Activated effector memory CD4-positive, alpha-beta T cell treated with Interleukin-2 at 50 U/mL for 16 hours (primary cell): ENCODE measurements around the gene OR51B6.

Source experiments
- DNase-seq: peaks from one replicate; pipeline ENCODE4 v3.0.0-alpha.2; 2020

Gene OR51B6

DNA sequence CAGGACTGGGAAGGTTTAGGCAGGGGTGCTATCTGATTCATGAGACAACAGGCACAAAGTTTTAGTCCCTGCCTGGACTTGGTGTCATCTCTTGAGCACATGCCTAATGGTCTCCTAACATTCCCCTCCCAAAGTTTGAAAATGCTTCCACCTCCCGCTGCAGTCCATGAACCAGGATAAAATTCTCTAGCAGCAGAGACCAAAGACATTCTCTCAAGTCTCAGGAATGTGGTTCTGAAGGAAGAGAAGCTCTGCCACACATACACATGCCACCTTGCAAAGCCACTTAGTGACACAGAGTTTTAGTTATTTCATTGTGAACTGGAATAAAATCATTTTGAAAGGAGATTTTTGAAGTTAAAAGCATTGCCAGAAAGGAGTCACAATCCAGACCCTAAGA lies 15.5 kb downstream of the OR51B6 start:
- DNase-seq, result no peak

DNA sequence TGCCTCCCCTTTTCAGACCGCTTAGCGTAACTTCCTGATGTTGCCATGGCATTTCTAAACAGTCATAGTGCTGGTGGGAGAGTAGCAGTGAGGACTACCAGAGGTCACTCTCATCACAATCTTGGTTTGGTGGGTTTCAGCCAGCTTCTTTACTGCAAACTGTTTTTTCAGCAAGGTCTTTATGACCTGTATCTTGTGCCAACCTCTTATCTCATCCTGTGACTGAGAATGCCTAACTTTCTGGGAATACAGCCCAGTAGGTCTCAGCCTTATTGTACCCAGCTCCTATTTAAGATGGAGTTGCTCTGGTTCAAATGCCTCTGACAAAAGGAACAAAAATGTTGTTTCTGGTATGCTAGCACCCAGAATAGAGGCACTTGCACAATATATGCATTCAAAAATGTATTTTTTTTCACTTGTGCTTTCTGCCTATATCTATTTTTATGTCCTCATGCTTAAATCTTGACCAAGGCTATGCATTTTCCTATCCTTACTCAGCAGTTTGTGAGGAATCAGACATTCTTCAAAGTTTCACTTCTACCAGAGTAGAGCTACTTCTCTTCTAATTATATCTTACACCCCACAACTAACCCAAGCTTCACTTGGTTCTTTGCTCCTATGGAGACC lies 16.3 kb downstream of the OR51B6 start:
- DNase-seq, result no peak

DNA sequence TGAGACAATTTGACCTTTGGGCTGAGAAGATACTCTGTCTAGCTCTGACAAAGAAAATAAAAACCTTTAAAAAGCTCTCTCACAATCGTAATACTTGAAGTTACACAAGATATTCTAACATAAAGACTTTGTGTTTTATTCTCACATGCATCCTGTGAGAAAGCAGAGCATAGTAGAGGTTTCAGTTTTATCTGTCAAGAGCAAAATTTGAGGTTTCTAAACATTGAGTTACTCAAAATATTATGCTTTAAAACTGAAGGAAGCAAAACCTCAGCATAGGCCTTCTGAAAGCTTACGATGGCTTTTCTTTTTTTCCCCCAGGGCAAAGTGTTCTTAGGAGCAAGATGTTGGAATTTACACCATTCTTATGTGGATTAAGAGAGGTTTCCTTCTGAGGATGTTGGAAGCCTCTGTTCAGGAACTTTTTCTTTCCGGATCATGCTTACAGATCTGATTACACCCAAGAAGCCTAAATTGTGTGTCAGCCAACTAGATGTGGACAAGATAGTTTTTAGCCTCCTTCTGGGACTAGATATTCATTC lies 17.3 kb downstream of the OR51B6 start:
- no peak for DNase-seq

DNA sequence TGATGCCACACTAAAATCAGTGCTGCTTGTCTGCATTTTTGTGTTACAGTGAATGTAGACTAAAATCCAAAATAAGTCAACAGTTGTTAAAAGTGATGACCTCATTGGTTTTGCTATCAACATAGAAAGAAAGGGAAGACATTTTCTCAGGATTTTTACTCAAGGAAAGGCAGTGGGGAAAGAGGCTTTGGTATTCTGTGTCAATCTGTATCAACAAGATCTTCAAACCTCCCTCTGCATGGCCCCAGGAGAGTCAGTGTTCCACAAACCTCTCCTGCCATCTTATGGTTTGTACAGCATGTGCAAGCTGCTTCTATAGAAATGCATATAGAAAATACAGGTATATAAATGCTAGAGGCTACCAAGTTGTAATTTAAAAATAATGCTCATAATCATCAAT lies 18.5 kb downstream of the OR51B6 start:
- no peak for DNase-seq

DNA sequence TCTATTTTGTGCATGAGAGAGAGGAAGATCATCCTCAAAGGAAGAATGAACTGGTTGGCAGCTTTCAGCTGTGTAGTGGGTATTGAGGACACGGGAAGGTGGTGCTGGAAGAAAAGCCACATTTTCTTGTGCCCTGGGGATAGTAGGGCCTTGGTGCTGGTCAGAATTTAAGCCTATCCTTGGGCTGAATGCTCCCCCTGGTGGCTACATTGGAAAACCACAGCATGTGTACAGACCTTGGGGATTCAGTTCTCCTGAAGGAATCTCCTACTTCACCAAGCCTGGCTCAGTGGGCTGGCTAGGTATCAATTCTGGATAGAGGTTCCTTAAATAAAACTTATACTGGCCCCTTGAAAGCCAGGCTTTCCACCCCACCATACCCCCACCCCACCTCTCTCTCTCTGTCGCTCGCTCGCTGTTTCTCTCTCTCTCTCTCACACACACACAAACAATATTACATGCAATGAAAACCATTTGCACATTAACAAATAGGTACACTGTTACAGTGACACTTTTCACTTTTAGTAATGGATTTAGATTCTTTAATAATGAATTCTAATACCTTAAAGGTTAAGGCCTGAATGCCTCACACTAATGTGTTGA lies 29.5 kb downstream of the OR51B6 start:
- no peak for DNase-seq

DNA sequence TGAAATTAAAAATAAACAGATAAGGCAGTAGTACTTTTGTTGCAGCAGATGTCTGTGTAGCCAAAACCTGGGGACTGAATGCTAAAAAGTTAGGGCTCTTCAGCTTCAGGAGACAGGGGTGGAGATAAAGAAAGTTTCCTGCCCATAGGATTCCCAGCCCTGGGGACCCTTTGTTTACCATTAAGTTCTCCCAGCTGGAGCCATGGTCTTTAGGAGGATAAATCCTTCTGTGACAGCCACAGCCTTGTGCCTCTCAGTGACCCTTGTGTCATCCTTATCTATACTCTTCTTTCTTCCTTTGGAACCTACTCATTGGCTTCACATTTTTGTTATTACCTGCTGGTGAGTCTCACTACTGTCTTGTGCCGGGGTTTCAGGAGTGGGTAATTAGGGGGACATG lies 32.3 kb downstream of the OR51B6 start, which contains the start of gene OR51M1:
Gene OR51M1, plus strand, starts transcription at position 237 of the 400 bp plus-strand sequence. CDS start 5,587 bp downstream, outside the sequence.
- DNase-seq, result no peak

GRCh38 chr11:5384335-5384734 lies 33.0 kb downstream of the OR51B6 start:
- DNase-seq, result no peak

DNA sequence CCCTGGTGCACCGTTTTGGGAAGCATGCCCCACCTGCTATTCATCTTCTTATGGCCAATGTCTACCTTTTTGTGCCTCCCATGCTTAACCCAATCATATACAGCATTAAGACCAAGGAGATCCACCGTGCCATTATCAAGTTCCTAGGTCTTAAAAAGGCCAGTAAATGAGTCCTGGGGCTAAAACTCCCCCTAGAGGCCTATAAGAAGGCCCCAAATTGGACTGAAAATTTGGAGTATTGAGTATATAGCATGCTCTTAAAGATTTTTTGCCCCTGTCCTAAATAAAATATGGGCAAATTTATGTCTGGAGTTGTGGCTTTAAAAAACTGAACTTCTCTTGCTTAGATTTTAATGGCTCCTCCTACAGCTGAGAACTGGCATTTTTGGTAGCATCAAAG lies 38.9 kb downstream of the OR51B6 start:
- no peak for DNase-seq

GRCh38 chr11:5394091-5394490 lies 42.8 kb downstream of the OR51B6 start:
- no peak for DNase-seq

- DNase-seq, result no peak
Measured at GRCh38 chr11:5398936-5399335, 47.6 kb downstream of the OR51B6 start.
